CD14-positive monocyte (primary cell): ENCODE data around the gene TRABD2B. TPM values are rescaled to one million over a fixed set of nuclear protein-coding genes. Genes with fewer than 3 reads are reported as not detected.

Experiments
- DNase-seq, 3 donors: peaks; one replicate each; pipeline ENCODE4 v3.0.0-alpha.2; 2011 to 2022
- H2AFZ ChIP-seq: 2 replicates; pipeline ENCODE4 v1.6.0; 2012; ENCODE audit warnings: mild to moderate bottlenecking, low read depth, low read length, inconsistent platforms; ENCODE audit not compliant: insufficient read depth, poor library complexity, severe bottlenecking
- H3K27ac ChIP-seq, 2 donors: 1 replicate in 1 of 2; 2 replicates in 1 of 2; pipeline ENCODE4 v1.5.1; 2012 to 2013; ENCODE audit warnings: low read length in 2 of 2, control low read depth in 1 of 2, inconsistent platforms in 1 of 2, low read depth in 1 of 2, mild to moderate bottlenecking in 1 of 2
- H3K27me3 ChIP-seq, 2 donors: one replicate each; pipeline versions ENCODE4 v1.6.0 to v1.6.1; 2011 to 2013; ENCODE audit warnings: low read length in 2 of 2; ENCODE audit not compliant: control insufficient read depth in 2 of 2, insufficient read depth in 2 of 2
- H3K36me3 ChIP-seq, 2 donors: replicated peaks in 1 of 2; 1 replicate in 1 of 2; 2 replicates in 1 of 2; pipeline versions ENCODE4 v1.5.1 to v1.6.1; 2012 to 2013; ENCODE audit warnings: low read length in 2 of 2, control low read depth in 1 of 2, inconsistent platforms in 1 of 2, mild to moderate bottlenecking in 1 of 2; ENCODE audit not compliant: insufficient read depth in 2 of 2, control insufficient read depth in 1 of 2
- H3K4me1 ChIP-seq, 2 donors: 1 replicate in 1 of 2; 2 replicates in 1 of 2; pipeline versions ENCODE4 v1.5.1 to v1.6.1; 2012 to 2013; ENCODE audit warnings: low read length in 2 of 2, control low read depth in 1 of 2, inconsistent platforms in 1 of 2, mild to moderate bottlenecking in 1 of 2, moderate library complexity in 1 of 2; ENCODE audit not compliant: insufficient read depth in 2 of 2, control insufficient read depth in 1 of 2
- H3K4me2 ChIP-seq: replicated peaks from 2 replicates; pipeline ENCODE3; 2012; ENCODE audit warnings: low read length, moderate library complexity, mild to moderate bottlenecking; ENCODE audit not compliant: poor library complexity, severe bottlenecking; ENCODE audit errors: extremely low read depth
- H3K4me3 ChIP-seq, 3 experiments: fragments of 200-600 bp in 1 of 3; sonication (generic) in 1 of 3; replicated peaks in 1 of 3; 1 replicate in 2 of 3; 2 replicates in 1 of 3; pipeline ENCODE4 v1.5.1; 2011 to 2013; ENCODE audit warnings: low read length in 3 of 3, mild to moderate bottlenecking in 3 of 3, control low read depth in 2 of 3, low read depth in 2 of 3, inconsistent platforms in 1 of 3, moderate library complexity in 1 of 3
- H3K79me2 ChIP-seq: 2 replicates; pipeline ENCODE4 v1.6.0; 2012; ENCODE audit warnings: mild to moderate bottlenecking, control low read depth, inconsistent platforms, low read length, moderate library complexity; ENCODE audit not compliant: insufficient read depth
- H3K9ac ChIP-seq: 2 replicates; pipeline ENCODE4 v1.6.0; 2017; ENCODE audit warnings: low read length, mild to moderate bottlenecking; ENCODE audit not compliant: insufficient read depth, poor library complexity, severe bottlenecking
- H3K9me3 ChIP-seq, 2 donors: replicated peaks in 1 of 2; 1 replicate in 1 of 2; 2 replicates in 1 of 2; pipeline versions ENCODE4 v1.5.1 to v1.6.1; 2012 to 2013; ENCODE audit warnings: low read length in 2 of 2, control low read depth in 1 of 2; ENCODE audit not compliant: control insufficient read depth in 1 of 2, insufficient read depth in 1 of 2
- H4K20me1 ChIP-seq: 2 replicates; pipeline ENCODE4 v1.6.0; 2012; ENCODE audit warnings: mild to moderate bottlenecking, low read length, control low read depth, moderate library complexity; ENCODE audit not compliant: insufficient read depth
- H3K27ac Mint-ChIP-seq, 7 donors: one replicate each; pipeline ENCODE4 v1.8.0; 2020; ENCODE audit warnings: mild to moderate bottlenecking in 7 of 7, mixed read lengths in 7 of 7, moderate library complexity in 6 of 7, inconsistent platforms in 2 of 7
- H3K27me3 Mint-ChIP-seq, 3 donors: one replicate each; pipeline ENCODE4 v1.8.0; 2021 to 2022; ENCODE audit warnings: low read depth in 3 of 3, mild to moderate bottlenecking in 3 of 3, mixed read lengths in 3 of 3, moderate library complexity in 3 of 3, inconsistent platforms in 1 of 3
- H3K36me3 Mint-ChIP-seq, 2 donors: one replicate each; pipeline ENCODE4 v1.8.0; 2020; ENCODE audit warnings: mixed read lengths in 2 of 2, inconsistent platforms in 1 of 2, mild to moderate bottlenecking in 1 of 2
- H3K4me1 Mint-ChIP-seq: one replicate; pipeline ENCODE4 v1.8.0; 2020; ENCODE audit warnings: mild to moderate bottlenecking, mixed read lengths
- H3K4me3 Mint-ChIP-seq, 2 donors: one replicate each; pipeline ENCODE4 v1.8.0; 2020; ENCODE audit warnings: mild to moderate bottlenecking in 2 of 2, mixed read lengths in 2 of 2, moderate library complexity in 1 of 2
- H3K9me3 Mint-ChIP-seq, 7 donors: one replicate each; pipeline ENCODE4 v1.8.0; 2020 to 2022; ENCODE audit warnings: mixed read lengths in 7 of 7, mild to moderate bottlenecking in 6 of 7, moderate library complexity in 6 of 7, inconsistent platforms in 2 of 7
- CTCF ChIP-seq: fragments of 200-600 bp; IDR thresholded peaks from one replicate; pipeline ENCODE4 v1.8.0; 2022; ENCODE audit warnings: antibody characterized with exemption, mild to moderate bottlenecking
- WGBS: methylation state at CpG from one replicate; pipeline ENCODE4 v1.1.5; 2013; ENCODE audit warnings: missing lambda C conversion rate; ENCODE audit not compliant: insufficient coverage; 5-methylcytosine and 5-hydroxymethylcytosine counted together
- intact Hi-C, 2 donors: fragments of 100-400 bp; cut with micrococcal nuclease; formaldehyde crosslinking; loops; one replicate each; pipeline versions ENCODE4 v1.15.0 to v1.15.1; 2023
- polyA plus RNA-seq, 3 donors: library from polyadenylated mRNA; depleted of rRNA in 1 of 3; unstranded in 2 of 3; stranded (reverse) in 1 of 3; fragments of 300-500 nt in 2 of 3; fragments of >200 nt in 1 of 3; fragmentation: Illumina TruSeq in 2 of 3; gene quantifications; 1 replicate in 2 of 3; 2 replicates in 1 of 3; pipeline ENCODE4 v1.2.3, GENCODE V29; 2012 to 2021

TRABD2B gene
- polyA plus RNA-seq, 3 donors = not detected

DNA sequence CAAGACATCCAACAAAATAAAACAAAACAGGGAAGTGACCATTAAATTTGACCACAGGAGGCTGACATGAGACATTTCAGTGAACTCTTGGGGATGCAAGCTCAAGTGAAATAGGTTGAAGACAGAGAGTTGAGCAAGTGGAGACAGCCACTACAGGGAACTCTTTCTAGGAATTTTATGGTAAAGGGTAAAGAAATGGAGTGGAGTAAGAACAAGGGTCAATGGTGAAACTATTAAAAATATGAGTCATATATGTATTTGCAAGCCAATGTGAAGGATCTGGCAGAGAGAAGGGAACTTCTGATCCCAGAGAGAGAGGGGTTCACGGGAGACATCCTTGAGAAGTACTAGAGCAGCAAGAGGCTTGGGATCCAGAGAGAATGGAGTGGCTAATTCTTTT lies 9.1 kb upstream of the TRABD2B start:
- peaks cover 0 to 7% of the 10 kb centered on the region in 2 donors for H3K27me3 ChIP-seq
- Mint-ChIP-seq H3K9me3 (peaks cover 0 to 3% (median 0%) of the 10 kb centered on the region in 7 donors), H3K4me3 (no peak overlapping the region), H3K36me3 (no peaks in the 10 kb centered on the region), H3K27me3 (peaks cover 9 to 11% (median 9%) of the 10 kb centered on the region in 3 donors), H3K27ac (no peak overlapping the region), H3K4me1 (no peaks in the 10 kb centered on the region)
- no peaks in the 10 kb centered on the region for H3K4me1 ChIP-seq
- no peak overlapping the region for H3K9ac ChIP-seq
- TF ChIP-seq CTCF = no peak
- intact Hi-C loops = no loop called here
- no peaks in the 10 kb centered on the region for H3K9me3 ChIP-seq
- H3K27ac ChIP-seq = no peak overlapping the region
- DNase-seq = no peak
- H4K20me1 ChIP-seq = no peaks in the 10 kb centered on the region
- no peak overlapping the region for H3K4me3 ChIP-seq
- no peak overlapping the region for H2AFZ ChIP-seq
- no peaks in the 10 kb centered on the region for H3K79me2 ChIP-seq
- WGBS = 88% methylated on average over 1 of the region's 1 CpG
- no peaks in the 10 kb centered on the region for H3K36me3 ChIP-seq
- H3K4me2 ChIP-seq = no peak overlapping the region

GRCh38 chr1:48005253-48006117 lies 8.3 kb upstream of the TRABD2B start:
- no peak overlapping the region for H3K27ac ChIP-seq
- H4K20me1 ChIP-seq = no peaks in the 10 kb centered on the region
- H3K4me1 Mint-ChIP-seq = no peaks in the 10 kb centered on the region
- WGBS = 95% methylated on average over 8 of the region's 8 CpGs
- TF ChIP-seq CTCF = no peak
- no peak overlapping the region for H3K9ac ChIP-seq
- H3K36me3 ChIP-seq = no peaks in the 10 kb centered on the region
- peaks cover 8 to 14% (median 13%) of the 10 kb centered on the region in 3 donors for H3K27me3 Mint-ChIP-seq
- peaks cover 0 to 7% of the 10 kb centered on the region in 2 donors for H3K27me3 ChIP-seq
- intact Hi-C loops = no loop called here
- no peaks in the 10 kb centered on the region for H3K9me3 ChIP-seq
- H3K4me1 ChIP-seq = no peaks in the 10 kb centered on the region
- DNase-seq = no peak
- no peak overlapping the region for H3K4me3 ChIP-seq
- H3K36me3 Mint-ChIP-seq = no peaks in the 10 kb centered on the region
- no peak overlapping the region for H3K4me2 ChIP-seq
- no peak overlapping the region for H3K4me3 Mint-ChIP-seq
- no peaks in the 10 kb centered on the region for H3K79me2 ChIP-seq
- no peak overlapping the region for H3K27ac Mint-ChIP-seq
- H3K9me3 Mint-ChIP-seq = peaks cover 0 to 1% (median 0%) of the 10 kb centered on the region in 7 donors
- H2AFZ ChIP-seq = no peak overlapping the region
